K562 (cell line): ENCODE results near the gene ATG7.

Experiments
- EP300 ChIP-seq: IDR thresholded peaks from 2 replicates; pipeline ENCODE4 v1.6.1; 2012; ENCODE audit warnings: low read length, improper control_type of control experiment
- ESRRA ChIP-seq: fragments of 450-650 bp; IDR thresholded peaks from 2 replicates; pipeline ENCODE4 v1.6.1; 2014; ENCODE audit warnings: low read depth, mild to moderate bottlenecking, moderate library complexity, borderline replicate concordance
- EZH2 ChIP-seq: IDR thresholded peaks from 2 replicates; pipeline ENCODE4 v1.6.1; 2012; ENCODE audit warnings: low read depth, mild to moderate bottlenecking, inconsistent platforms, low read length, borderline replicate concordance
- SIN3A ChIP-seq, 2 experiments: fragments of 150-350 bp in 1 of 2; IDR thresholded peaks; 2 replicates each; pipeline ENCODE4 v1.6.1; 2011 to 2016; ENCODE audit warnings: borderline replicate concordance in 2 of 2, low read depth in 2 of 2, low read length in 2 of 2, mild to moderate bottlenecking in 2 of 2, moderate library complexity in 2 of 2; ENCODE audit not compliant: control insufficient read depth in 1 of 2
- SP1 ChIP-seq: sonication (generic); formaldehyde crosslinking; IDR thresholded peaks from 2 replicates; pipeline ENCODE4 v1.8.1; 2022; ENCODE audit warnings: mild to moderate bottlenecking, missing genetic modification reagents
- TBL1XR1 ChIP-seq, 2 experiments: IDR thresholded peaks; 2 replicates each; pipeline ENCODE4 v1.6.1; 2012; ENCODE audit warnings: improper control_type of control experiment in 2 of 2, low read length in 2 of 2, mild to moderate bottlenecking in 1 of 2
- ZBED1 ChIP-seq: IDR thresholded peaks from 2 replicates; pipeline ENCODE4 v1.6.1; 2014
- ZNF324 ChIP-seq: fragments of 250-450 bp; sonication (Bioruptor Pico); IDR thresholded peaks from 2 replicates; pipeline ENCODE4 v1.4.0; 2020; ENCODE audit warnings: mild to moderate bottlenecking
- TF ChIP-seq, protein P1 (sequence below), 3 experiments: IDR thresholded peaks in 2 of 3; conservative IDR thresholded peaks in 1 of 3; 2 replicates each; pipeline ENCODE4 v1.5.1; 2011 to 2012; ENCODE audit warnings: low read length in 3 of 3, mild to moderate bottlenecking in 3 of 3, control low read depth in 2 of 3, improper control_type of control experiment in 1 of 3, inconsistent platforms in 1 of 3, low read depth in 1 of 3, mixed read lengths in 1 of 3, moderate library complexity in 1 of 3; ENCODE audit not compliant: insufficient read depth in 2 of 3
- TF ChIP-seq, protein P2 (sequence below): sonication (generic); formaldehyde crosslinking; IDR thresholded peaks from 2 replicates; pipeline ENCODE4 v1.4.0; 2020; ENCODE audit warnings: mild to moderate bottlenecking, missing genetic modification reagents
- TF ChIP-seq, protein P3 (sequence below): sonication (generic); formaldehyde crosslinking; IDR thresholded peaks from 2 replicates; pipeline ENCODE4 v1.8.0; 2023; ENCODE audit warnings: missing genetic modification reagents, mild to moderate bottlenecking, borderline replicate concordance
- TF ChIP-seq, protein P4 (sequence below): IDR thresholded peaks from 2 replicates; pipeline ENCODE4 v1.6.1; 2016; ENCODE audit warnings: missing genetic modification characterization, missing compliant biosample characterization

DNA sequence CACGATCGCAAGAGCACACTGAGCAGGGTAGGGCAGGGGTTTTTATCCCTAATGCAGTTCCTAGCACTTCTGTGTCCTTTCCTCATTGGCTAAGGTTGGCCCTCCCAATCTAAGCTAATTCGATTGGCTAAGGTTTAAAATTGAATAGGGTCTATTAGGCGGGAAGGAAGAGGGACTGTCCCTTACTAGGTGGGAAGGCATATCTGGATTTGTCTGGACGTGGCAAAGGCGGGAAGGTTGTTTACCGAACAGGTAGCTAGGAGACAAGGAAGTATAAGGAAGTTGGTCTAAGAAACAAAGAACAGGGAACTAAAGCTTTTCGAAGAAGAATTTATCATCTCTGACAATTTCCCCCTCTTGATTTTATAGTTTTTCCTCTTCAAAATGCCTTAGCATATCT is 24.8 kb upstream of the ATG7 start:
- no peak for TF ChIP-seq SP1
- no peak for TF ChIP-seq EZH2
- TF ChIP-seq, protein P1, sequence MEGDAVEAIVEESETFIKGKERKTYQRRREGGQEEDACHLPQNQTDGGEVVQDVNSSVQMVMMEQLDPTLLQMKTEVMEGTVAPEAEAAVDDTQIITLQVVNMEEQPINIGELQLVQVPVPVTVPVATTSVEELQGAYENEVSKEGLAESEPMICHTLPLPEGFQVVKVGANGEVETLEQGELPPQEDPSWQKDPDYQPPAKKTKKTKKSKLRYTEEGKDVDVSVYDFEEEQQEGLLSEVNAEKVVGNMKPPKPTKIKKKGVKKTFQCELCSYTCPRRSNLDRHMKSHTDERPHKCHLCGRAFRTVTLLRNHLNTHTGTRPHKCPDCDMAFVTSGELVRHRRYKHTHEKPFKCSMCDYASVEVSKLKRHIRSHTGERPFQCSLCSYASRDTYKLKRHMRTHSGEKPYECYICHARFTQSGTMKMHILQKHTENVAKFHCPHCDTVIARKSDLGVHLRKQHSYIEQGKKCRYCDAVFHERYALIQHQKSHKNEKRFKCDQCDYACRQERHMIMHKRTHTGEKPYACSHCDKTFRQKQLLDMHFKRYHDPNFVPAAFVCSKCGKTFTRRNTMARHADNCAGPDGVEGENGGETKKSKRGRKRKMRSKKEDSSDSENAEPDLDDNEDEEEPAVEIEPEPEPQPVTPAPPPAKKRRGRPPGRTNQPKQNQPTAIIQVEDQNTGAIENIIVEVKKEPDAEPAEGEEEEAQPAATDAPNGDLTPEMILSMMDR (IDR thresholded peaks at IDR 0.05 in 2 of 3, conservative IDR thresholded peaks at IDR 0.05 in 1 of 3; ENCODE audit: insufficient read depth in 2 of 3, low read depth in 1 of 3, low read length in 3 of 3) = no peak
- TF ChIP-seq ZBED1 = no peak
- TF ChIP-seq, protein P2, sequence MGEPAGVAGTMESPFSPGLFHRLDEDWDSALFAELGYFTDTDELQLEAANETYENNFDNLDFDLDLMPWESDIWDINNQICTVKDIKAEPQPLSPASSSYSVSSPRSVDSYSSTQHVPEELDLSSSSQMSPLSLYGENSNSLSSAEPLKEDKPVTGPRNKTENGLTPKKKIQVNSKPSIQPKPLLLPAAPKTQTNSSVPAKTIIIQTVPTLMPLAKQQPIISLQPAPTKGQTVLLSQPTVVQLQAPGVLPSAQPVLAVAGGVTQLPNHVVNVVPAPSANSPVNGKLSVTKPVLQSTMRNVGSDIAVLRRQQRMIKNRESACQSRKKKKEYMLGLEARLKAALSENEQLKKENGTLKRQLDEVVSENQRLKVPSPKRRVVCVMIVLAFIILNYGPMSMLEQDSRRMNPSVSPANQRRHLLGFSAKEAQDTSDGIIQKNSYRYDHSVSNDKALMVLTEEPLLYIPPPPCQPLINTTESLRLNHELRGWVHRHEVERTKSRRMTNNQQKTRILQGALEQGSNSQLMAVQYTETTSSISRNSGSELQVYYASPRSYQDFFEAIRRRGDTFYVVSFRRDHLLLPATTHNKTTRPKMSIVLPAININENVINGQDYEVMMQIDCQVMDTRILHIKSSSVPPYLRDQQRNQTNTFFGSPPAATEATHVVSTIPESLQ (CRISPR knock-in tag) = no peak
- TF ChIP-seq ESRRA = no peak
- TF ChIP-seq SIN3A (IDR thresholded peaks at IDR 0.05; ENCODE audit: borderline replicate concordance in 2 of 2, control insufficient read depth in 1 of 2, low read depth in 2 of 2, low read length in 2 of 2) = no peak
- TF ChIP-seq, protein P3, sequence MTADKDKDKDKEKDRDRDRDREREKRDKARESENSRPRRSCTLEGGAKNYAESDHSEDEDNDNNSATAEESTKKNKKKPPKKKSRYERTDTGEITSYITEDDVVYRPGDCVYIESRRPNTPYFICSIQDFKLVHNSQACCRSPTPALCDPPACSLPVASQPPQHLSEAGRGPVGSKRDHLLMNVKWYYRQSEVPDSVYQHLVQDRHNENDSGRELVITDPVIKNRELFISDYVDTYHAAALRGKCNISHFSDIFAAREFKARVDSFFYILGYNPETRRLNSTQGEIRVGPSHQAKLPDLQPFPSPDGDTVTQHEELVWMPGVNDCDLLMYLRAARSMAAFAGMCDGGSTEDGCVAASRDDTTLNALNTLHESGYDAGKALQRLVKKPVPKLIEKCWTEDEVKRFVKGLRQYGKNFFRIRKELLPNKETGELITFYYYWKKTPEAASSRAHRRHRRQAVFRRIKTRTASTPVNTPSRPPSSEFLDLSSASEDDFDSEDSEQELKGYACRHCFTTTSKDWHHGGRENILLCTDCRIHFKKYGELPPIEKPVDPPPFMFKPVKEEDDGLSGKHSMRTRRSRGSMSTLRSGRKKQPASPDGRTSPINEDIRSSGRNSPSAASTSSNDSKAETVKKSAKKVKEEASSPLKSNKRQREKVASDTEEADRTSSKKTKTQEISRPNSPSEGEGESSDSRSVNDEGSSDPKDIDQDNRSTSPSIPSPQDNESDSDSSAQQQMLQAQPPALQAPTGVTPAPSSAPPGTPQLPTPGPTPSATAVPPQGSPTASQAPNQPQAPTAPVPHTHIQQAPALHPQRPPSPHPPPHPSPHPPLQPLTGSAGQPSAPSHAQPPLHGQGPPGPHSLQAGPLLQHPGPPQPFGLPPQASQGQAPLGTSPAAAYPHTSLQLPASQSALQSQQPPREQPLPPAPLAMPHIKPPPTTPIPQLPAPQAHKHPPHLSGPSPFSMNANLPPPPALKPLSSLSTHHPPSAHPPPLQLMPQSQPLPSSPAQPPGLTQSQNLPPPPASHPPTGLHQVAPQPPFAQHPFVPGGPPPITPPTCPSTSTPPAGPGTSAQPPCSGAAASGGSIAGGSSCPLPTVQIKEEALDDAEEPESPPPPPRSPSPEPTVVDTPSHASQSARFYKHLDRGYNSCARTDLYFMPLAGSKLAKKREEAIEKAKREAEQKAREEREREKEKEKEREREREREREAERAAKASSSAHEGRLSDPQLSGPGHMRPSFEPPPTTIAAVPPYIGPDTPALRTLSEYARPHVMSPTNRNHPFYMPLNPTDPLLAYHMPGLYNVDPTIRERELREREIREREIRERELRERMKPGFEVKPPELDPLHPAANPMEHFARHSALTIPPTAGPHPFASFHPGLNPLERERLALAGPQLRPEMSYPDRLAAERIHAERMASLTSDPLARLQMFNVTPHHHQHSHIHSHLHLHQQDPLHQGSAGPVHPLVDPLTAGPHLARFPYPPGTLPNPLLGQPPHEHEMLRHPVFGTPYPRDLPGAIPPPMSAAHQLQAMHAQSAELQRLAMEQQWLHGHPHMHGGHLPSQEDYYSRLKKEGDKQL = no peak
- no peak for TF ChIP-seq ZNF324 (CRISPR knock-in tag)
- no peak for TF ChIP-seq EP300
- no peak for TF ChIP-seq TBL1XR1 (IDR thresholded peaks at IDR 0.05; ENCODE audit: low read length in 2 of 2)
- TF ChIP-seq, protein P4, sequence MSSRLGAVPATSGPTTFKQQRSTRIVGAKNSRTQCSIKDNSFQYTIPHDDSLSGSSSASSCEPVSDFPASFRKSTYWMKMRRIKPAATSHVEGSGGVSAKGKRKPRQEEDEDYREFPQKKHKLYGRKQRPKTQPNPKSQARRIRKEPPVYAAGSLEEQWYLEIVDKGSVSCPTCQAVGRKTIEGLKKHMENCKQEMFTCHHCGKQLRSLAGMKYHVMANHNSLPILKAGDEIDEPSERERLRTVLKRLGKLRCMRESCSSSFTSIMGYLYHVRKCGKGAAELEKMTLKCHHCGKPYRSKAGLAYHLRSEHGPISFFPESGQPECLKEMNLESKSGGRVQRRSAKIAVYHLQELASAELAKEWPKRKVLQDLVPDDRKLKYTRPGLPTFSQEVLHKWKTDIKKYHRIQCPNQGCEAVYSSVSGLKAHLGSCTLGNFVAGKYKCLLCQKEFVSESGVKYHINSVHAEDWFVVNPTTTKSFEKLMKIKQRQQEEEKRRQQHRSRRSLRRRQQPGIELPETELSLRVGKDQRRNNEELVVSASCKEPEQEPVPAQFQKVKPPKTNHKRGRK = no peak
